A673 (cell line): ENCODE measurements around the gene HS3ST5. TPM values are rescaled to one million over a fixed set of nuclear protein-coding genes. Genes with fewer than 3 reads are reported as not detected.

Experiments used
- BruUV-seq: library from RNA; stranded (reverse); fragments of 400-500 nt; replicated peaks from 2 replicates; lab custom pipeline; 2021; lab: Mats Ljungman, UMichigan
- CTCF ChIA-PET: fragments of 300-600 bp; sonication (Branson Sonifier 250); formaldehyde crosslinking; loops from one replicate; lab custom pipeline; 2022; ENCODE audit warnings: antibody characterized with exemption; lab: Charles Lee
- POLR2A ChIA-PET: fragments of 300-600 bp; sonication (Branson Sonifier 250); formaldehyde crosslinking; loops from one replicate; lab custom pipeline; 2022; ENCODE audit warnings: antibody characterized with exemption; ENCODE audit not compliant: low non-redundant PET; lab: Charles Lee
- DNase-seq: peaks from one replicate; pipeline ENCODE4 v3.0.0-alpha.2; 2015; ENCODE audit warnings: low spot score
- H3K27ac ChIP-seq: fragments of 200-600 bp; sonication (generic); 2 replicates; pipeline ENCODE4 v1.5.1; 2016; ENCODE audit warnings: mixed run types, low read depth, mild to moderate bottlenecking, mixed read lengths, antibody characterized with exemption, low read length; ENCODE audit not compliant: poor library complexity, severe bottlenecking
- H3K27me3 ChIP-seq: fragments of 200-600 bp; sonication (generic); replicated peaks from 2 replicates; pipeline ENCODE4 v1.6.1; 2017; ENCODE audit warnings: mixed run types, low read depth, mild to moderate bottlenecking, mixed read lengths, antibody characterized with exemption, low read length; ENCODE audit not compliant: insufficient read depth, poor library complexity
- H3K36me3 ChIP-seq: fragments of 200-600 bp; sonication (generic); 2 replicates; pipeline ENCODE4 v1.6.1; 2016; ENCODE audit warnings: mixed run types, mild to moderate bottlenecking, mixed read lengths, antibody characterized with exemption, low read length; ENCODE audit not compliant: insufficient read depth, poor library complexity, severe bottlenecking
- H3K4me1 ChIP-seq: fragments of 200-600 bp; sonication (generic); 2 replicates; pipeline ENCODE4 v1.6.1; 2017; ENCODE audit warnings: mixed run types, mild to moderate bottlenecking, mixed read lengths, antibody characterized with exemption, low read length; ENCODE audit not compliant: insufficient read depth, poor library complexity, severe bottlenecking
- H3K4me3 ChIP-seq: fragments of 200-600 bp; sonication (generic); 2 replicates; pipeline ENCODE4 v1.5.1; 2016; ENCODE audit warnings: low read depth, mixed run types, mild to moderate bottlenecking, mixed read lengths, low read length; ENCODE audit not compliant: poor library complexity, severe bottlenecking
- H3K9me3 ChIP-seq: fragments of 200-600 bp; sonication (generic); 2 replicates; pipeline ENCODE4 v1.6.1; 2016; ENCODE audit warnings: mixed run types, low read depth, mild to moderate bottlenecking, mixed read lengths, antibody characterized with exemption, low read length; ENCODE audit not compliant: poor library complexity, severe bottlenecking
- CTCF ChIP-seq: fragments of 300-800, 200-600 bp; sonication (generic); conservative IDR thresholded peaks from 2 replicates; pipeline ENCODE4 v1.5.1; 2017; ENCODE audit warnings: low read depth, mild to moderate bottlenecking, antibody characterized with exemption, low read length, moderate library complexity, mixed read lengths
- EZH2 ChIP-seq: fragments of 200-600 bp; sonication (generic); IDR thresholded peaks from 2 replicates; pipeline ENCODE4 v1.6.1; 2017; ENCODE audit warnings: borderline replicate concordance, low read depth, mild to moderate bottlenecking, mixed read lengths, antibody characterized with exemption, low read length; ENCODE audit not compliant: poor library complexity, severe bottlenecking
- intact Hi-C: fragments of 100-400 bp; cut with micrococcal nuclease; formaldehyde crosslinking; loops from one replicate; pipeline ENCODE4 v1.10.0; 2022; ENCODE audit not compliant: unreplicated experiment
- total RNA-seq: library from RNA; stranded (reverse); gene quantifications from 2 replicates; pipeline ENCODE4 v1.2.3, GENCODE V29; 2021

Gene HS3ST5
- total RNA-seq, 1 experiment from 2014 or later, result not detected

GRCh38 chr6:114142258-114142657, 200.6 kb downstream of the HS3ST5 start:
- ChIA-PET POLR2A (no interaction called here), CTCF (no interaction called here)
- intact Hi-C loops, result no loop called here
- Histone ChIP-seq H3K36me3 (no peaks in the 10 kb centered on the region), H3K9me3 (no peaks in the 10 kb centered on the region), H3K27ac (no peak overlapping the region), H3K27me3 (peaks cover 10% of the 10 kb centered on the region), H3K4me1 (no peaks in the 10 kb centered on the region), H3K4me3 (no peak overlapping the region)
- TF ChIP-seq EZH2, result no peak
- no peak for TF ChIP-seq CTCF
- BruUV-seq, result no TSS peak
- DNase-seq, result no peak

- Histone ChIP-seq H3K27ac (no peak overlapping the region), H3K4me1 (no peaks in the 10 kb centered on the region), H3K36me3 (no peaks in the 10 kb centered on the region), H3K4me3 (no peak overlapping the region), H3K9me3 (no peaks in the 10 kb centered on the region), H3K27me3 (peaks cover 10% of the 10 kb centered on the region)
- no peak for DNase-seq
- intact Hi-C loops, result no loop called here
- BruUV-seq, result no TSS peak
- ChIA-PET POLR2A (no interaction called here), CTCF (no interaction called here)
- TF ChIP-seq CTCF (no peak), EZH2 (no peak)
Observed at GRCh38 chr6:114140416-114140815, 202.4 kb downstream of the HS3ST5 start.

GRCh38 chr6:114138577-114139248, 204.1 kb downstream of the HS3ST5 start:
- POLR2A ChIA-PET, result no interaction called here
- intact Hi-C loops, result no loop called here
- no peak for TF ChIP-seq CTCF

More at GRCh38 chr6:114138577-114139248, 204.1 kb downstream of the HS3ST5 start:
- DNase-seq, result no peak
- no TSS peak for BruUV-seq
- H3K36me3 ChIP-seq, result no peaks in the 10 kb centered on the region
- no peaks in the 10 kb centered on the region for H3K4me1 ChIP-seq
- CTCF ChIA-PET, result interaction anchor here (0.5 kb wide), 1 partner anchor 133 kb away, joined by 7 read pairs; no protein-coding TSS in a partner anchor
- H3K4me3 ChIP-seq, result no peak overlapping the region
- no peak overlapping the region for H3K27ac ChIP-seq
- peaks cover 10% of the 10 kb centered on the region for H3K27me3 ChIP-seq
- H3K9me3 ChIP-seq, result no peaks in the 10 kb centered on the region
